ENCODE data around the gene LY6G6D. TPM values are rescaled to one million over a fixed set of nuclear protein-coding genes. Genes with fewer than 3 reads are reported as not detected.
"Not testable (repeated sequence)": the region's sequence is repeated elsewhere in the genome, so short reads cannot be mapped to it uniquely, and the experiment has no call there.

LY6G6D gene
- total RNA-seq, 1 donor from 2014 or later = not detected

GRCh38 chr6:31691564-31692108, 23.5 kb upstream of the LY6G6D start:
- DNase-seq (ENCODE audit: low read depth, low spot score) = no peak

- no peak for DNase-seq (ENCODE audit: low read depth, low spot score)
Observed at GRCh38 chr6:31692353-31692752, 22.8 kb upstream of the LY6G6D start.

- no peak for DNase-seq (ENCODE audit: low read depth, low spot score)
Observed at GRCh38 chr6:31692886-31693285, 22.3 kb upstream of the LY6G6D start.

- DNase-seq (ENCODE audit: low read depth, low spot score) = no peak
Observed at GRCh38 chr6:31693535-31693934, 21.6 kb upstream of the LY6G6D start.

- no peak for DNase-seq (ENCODE audit: low read depth, low spot score)
Observed at GRCh38 chr6:31697555-31697954, 17.6 kb upstream of the LY6G6D start.

- DNase-seq (ENCODE audit: low read depth, low spot score) = no peak
Observed at GRCh38 chr6:31700740-31701401, 14.3 kb upstream of the LY6G6D start.

- DNase-seq (ENCODE audit: low read depth, low spot score) = no peak
Observed at GRCh38 chr6:31701666-31702404, 13.3 kb upstream of the LY6G6D start.

GRCh38 chr6:31702405-31702818, 12.7 kb upstream of the LY6G6D start:
- no peak for DNase-seq (ENCODE audit: low read depth, low spot score)

- DNase-seq (ENCODE audit: low read depth, low spot score) = peak; percentile 96
Observed at GRCh38 chr6:31702819-31703716, 12.1 kb upstream of the LY6G6D start, which contains the start of gene ABHD16A. Gene ABHD16A, minus strand, starts transcription at chr6:31703324. Its CDS starts 43 bp downstream, at chr6:31703281.

GRCh38 chr6:31705931-31706330, 9.2 kb upstream of the LY6G6D start:
- no peak for DNase-seq (ENCODE audit: low read depth, low spot score)

- DNase-seq (ENCODE audit: low read depth, low spot score) = no peak
Observed at GRCh38 chr6:31706599-31706998, 8.5 kb upstream of the LY6G6D start, which contains the start of gene LY6G6F. Gene LY6G6F, plus strand, starts transcription at chr6:31706866. Its CDS starts 41 bp downstream, at chr6:31706907.

GRCh38 chr6:31707701-31708100, 7.4 kb upstream of the LY6G6D start:
- no peak for DNase-seq (ENCODE audit: low read depth, low spot score)

- DNase-seq (ENCODE audit: low read depth, low spot score) = no peak
Observed at GRCh38 chr6:31708224-31708623, 6.9 kb upstream of the LY6G6D start.

GRCh38 chr6:31709157-31709556, 6.0 kb upstream of the LY6G6D start:
- not testable (repeated sequence) for DNase-seq (ENCODE audit: low read depth, low spot score)

GRCh38 chr6:31710523-31711219, 4.5 kb upstream of the LY6G6D start:
- no peak for DNase-seq (ENCODE audit: low read depth, low spot score)

GRCh38 chr6:31711233-31711632, 3.9 kb upstream of the LY6G6D start:
- DNase-seq (ENCODE audit: low read depth, low spot score) = no peak

GRCh38 chr6:31712296-31712695, 2.9 kb upstream of the LY6G6D start:
- no peak for DNase-seq (ENCODE audit: low read depth, low spot score)

GRCh38 chr6:31713465-31713864, 1.7 kb upstream of the LY6G6D start:
- DNase-seq (ENCODE audit: low read depth, low spot score) = no peak

GRCh38 chr6:31713991-31714684, 1.0 kb upstream of the LY6G6D start:
- no peak for DNase-seq (ENCODE audit: low read depth, low spot score)
